LNCaP clone FGC (cell line): ENCODE measurements around the gene SERTAD2.

Source experiments
- DNase-seq: peaks from one replicate; pipeline ENCODE4 v3.0.0-alpha.2; 2011; ENCODE audit warnings: low read depth
- H3K4me3 ChIP-seq: 2 replicates; pipeline ENCODE4 v1.5.1; 2011; ENCODE audit warnings: mild to moderate bottlenecking, low read depth, low read length, control low read depth
- TF ChIP-seq, protein P1 (sequence below): IDR thresholded peaks from 2 replicates; pipeline ENCODE4 v1.5.1; 2012; ENCODE audit warnings: mild to moderate bottlenecking; ENCODE audit not compliant: control insufficient read depth, insufficient read depth; ENCODE audit errors: extremely low read depth

Gene SERTAD2

DNA sequence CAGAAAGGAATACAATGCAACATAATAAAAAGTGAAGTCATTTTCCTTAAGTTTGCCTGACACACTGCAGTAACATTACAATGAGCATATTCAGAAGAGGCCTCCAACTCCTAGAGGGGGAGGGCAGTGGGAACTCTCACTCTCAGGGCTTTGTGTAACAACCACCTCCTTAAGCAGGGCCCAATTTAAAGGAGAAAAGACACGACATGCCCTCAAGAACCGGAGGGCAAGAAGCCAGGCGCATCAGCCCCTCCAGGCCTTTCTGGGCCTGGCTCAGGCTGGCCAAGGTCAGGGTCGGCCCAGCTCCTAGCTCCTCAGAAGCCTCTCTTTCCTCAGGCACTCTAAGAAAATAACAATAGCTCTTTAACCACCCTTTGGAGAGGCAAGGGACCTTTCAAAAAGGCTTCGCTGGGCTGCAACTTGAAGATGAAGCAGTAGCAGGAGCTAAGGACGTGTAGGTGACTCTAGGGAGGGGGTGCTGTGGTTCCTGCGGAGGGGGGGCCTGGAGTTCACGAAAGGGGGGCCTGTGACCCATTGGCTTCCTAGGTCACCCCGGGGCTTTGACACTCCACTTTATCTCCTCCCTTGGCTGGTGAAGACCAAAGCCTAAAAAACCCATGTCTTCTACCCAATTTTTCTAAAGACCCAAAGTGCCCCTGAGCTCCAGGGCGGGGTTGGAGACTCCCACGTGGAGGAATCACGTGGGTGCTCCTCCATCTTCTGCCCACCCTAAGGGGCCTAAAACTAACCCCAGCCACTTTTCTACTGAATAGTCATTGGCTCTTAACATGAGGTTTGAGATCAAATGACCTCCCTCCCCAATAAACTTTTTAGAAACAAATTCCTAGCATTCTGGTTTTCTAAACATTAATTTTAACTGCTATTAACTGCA, 13.3 kb downstream of the SERTAD2 start:
- TF ChIP-seq, protein P1, sequence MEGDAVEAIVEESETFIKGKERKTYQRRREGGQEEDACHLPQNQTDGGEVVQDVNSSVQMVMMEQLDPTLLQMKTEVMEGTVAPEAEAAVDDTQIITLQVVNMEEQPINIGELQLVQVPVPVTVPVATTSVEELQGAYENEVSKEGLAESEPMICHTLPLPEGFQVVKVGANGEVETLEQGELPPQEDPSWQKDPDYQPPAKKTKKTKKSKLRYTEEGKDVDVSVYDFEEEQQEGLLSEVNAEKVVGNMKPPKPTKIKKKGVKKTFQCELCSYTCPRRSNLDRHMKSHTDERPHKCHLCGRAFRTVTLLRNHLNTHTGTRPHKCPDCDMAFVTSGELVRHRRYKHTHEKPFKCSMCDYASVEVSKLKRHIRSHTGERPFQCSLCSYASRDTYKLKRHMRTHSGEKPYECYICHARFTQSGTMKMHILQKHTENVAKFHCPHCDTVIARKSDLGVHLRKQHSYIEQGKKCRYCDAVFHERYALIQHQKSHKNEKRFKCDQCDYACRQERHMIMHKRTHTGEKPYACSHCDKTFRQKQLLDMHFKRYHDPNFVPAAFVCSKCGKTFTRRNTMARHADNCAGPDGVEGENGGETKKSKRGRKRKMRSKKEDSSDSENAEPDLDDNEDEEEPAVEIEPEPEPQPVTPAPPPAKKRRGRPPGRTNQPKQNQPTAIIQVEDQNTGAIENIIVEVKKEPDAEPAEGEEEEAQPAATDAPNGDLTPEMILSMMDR, result no peak
- no peak overlapping the region for H3K4me3 ChIP-seq
- no peak for DNase-seq

DNA sequence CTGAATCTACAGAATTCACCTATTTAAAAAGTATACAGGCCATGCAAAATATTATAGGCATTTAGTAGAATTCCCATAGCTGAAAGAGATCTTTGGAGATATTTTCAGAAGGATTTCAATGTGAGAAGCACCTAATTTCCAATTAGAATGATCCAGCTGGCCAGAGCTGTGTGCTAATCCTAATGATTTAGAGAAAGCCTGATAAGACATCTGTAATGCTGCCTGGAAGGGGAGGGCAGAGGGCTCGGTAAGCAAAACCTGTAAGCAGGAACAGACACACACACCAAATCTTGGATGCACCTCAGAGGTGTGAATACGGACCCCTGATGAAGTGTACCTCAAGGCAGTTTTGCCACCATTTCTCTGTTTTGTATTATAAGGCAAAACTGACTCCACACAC, 14.0 kb downstream of the SERTAD2 start:
- H3K4me3 ChIP-seq, result no peak overlapping the region
- DNase-seq, result no peak
- TF ChIP-seq, protein P1, result no peak

DNA sequence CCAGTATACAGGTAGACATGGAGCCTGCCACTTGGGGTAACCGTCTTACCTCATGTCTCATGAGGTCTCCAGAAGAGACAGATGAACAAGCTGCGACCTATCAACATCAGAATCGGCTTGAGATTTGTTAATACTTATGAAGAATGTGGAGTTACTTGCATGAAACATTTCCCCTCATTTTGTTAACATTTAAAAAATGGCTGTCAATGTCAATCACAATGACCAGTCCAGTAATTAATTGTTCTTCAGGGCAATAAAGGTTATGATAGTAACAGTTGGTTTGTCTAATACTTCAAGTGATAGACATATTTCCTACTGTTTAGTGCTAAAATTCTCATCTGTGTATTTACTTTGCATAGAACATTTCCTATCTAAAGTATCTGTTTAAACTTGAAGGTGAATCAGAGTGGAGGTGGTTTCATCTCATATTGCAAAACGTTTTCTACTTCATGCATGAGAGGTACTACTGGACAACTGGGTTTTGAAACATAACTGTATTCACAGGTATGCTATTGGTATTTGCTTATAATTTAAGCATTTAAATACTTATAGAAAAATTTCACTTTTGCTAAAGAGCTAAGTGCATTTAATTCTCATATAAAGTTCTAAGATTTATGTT, 15.1 kb downstream of the SERTAD2 start:
- no peak overlapping the region for H3K4me3 ChIP-seq
- TF ChIP-seq, protein P1, result no peak
- DNase-seq, result no peak

- TF ChIP-seq, protein P1, result no peak
- DNase-seq, result no peak
- H3K4me3 ChIP-seq, result no peak overlapping the region
Observed at GRCh38 chr2:64637931-64638330, 15.8 kb downstream of the SERTAD2 start.

- H3K4me3 ChIP-seq, result no peak overlapping the region
- TF ChIP-seq, protein P1, result no peak
- no peak for DNase-seq
Observed at GRCh38 chr2:64637000-64637635, 16.6 kb downstream of the SERTAD2 start.

- DNase-seq, result no peak
- H3K4me3 ChIP-seq, result no peak overlapping the region
- TF ChIP-seq, protein P1, result no peak
Observed at GRCh38 chr2:64635976-64636911, 17.5 kb downstream of the SERTAD2 start.
